ENCODE results near the gene RBFOX2.

Gene RBFOX2

DNA sequence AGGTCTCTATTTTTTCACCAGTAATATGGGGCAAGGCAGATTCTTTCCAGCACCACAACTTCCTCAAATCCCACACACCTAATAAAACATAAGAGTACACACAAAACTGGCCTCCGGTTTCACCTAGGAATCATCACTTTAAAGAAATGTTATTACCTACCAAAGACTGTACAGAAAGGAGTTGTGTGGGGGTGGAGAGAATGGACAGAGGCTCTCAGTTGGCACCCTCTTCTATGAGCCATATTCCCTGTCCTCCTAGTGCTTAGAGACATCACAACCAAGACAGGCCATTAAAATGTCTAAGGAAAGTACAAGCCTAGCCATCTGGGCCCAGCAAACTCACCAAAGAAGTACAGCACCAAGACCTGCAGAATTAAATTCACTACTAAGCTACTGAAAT lies 56.1 kb downstream of the RBFOX2 start:
- peaks cover 5% of the 10 kb centered on the region for H3K79me2 ChIP-seq
- no peak overlapping the region for H3K4me2 ChIP-seq (ENCODE audit: low read length)
- H3K4me1 ChIP-seq, result peaks cover 9% of the 10 kb centered on the region
- no peak overlapping the region for H2AFZ ChIP-seq
- no peaks in the 10 kb centered on the region for H3K9me3 ChIP-seq (ENCODE audit: control insufficient read depth, low read length)
- H3K4me3 ChIP-seq (ENCODE audit: low read depth, low read length), result no peak overlapping the region
- no peaks in the 10 kb centered on the region for H3K27me3 ChIP-seq (ENCODE audit: control insufficient read depth, insufficient read depth, low read length)
- no peaks in the 10 kb centered on the region for H3K36me3 ChIP-seq (ENCODE audit: control insufficient read depth, insufficient read depth, low read length)
- TF ChIP-seq, protein P1, sequence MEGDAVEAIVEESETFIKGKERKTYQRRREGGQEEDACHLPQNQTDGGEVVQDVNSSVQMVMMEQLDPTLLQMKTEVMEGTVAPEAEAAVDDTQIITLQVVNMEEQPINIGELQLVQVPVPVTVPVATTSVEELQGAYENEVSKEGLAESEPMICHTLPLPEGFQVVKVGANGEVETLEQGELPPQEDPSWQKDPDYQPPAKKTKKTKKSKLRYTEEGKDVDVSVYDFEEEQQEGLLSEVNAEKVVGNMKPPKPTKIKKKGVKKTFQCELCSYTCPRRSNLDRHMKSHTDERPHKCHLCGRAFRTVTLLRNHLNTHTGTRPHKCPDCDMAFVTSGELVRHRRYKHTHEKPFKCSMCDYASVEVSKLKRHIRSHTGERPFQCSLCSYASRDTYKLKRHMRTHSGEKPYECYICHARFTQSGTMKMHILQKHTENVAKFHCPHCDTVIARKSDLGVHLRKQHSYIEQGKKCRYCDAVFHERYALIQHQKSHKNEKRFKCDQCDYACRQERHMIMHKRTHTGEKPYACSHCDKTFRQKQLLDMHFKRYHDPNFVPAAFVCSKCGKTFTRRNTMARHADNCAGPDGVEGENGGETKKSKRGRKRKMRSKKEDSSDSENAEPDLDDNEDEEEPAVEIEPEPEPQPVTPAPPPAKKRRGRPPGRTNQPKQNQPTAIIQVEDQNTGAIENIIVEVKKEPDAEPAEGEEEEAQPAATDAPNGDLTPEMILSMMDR (IDR thresholded peaks at IDR 0.05), result no peak
- no peak overlapping the region for H3K9ac ChIP-seq
- no peak overlapping the region for H3K27ac ChIP-seq

DNA sequence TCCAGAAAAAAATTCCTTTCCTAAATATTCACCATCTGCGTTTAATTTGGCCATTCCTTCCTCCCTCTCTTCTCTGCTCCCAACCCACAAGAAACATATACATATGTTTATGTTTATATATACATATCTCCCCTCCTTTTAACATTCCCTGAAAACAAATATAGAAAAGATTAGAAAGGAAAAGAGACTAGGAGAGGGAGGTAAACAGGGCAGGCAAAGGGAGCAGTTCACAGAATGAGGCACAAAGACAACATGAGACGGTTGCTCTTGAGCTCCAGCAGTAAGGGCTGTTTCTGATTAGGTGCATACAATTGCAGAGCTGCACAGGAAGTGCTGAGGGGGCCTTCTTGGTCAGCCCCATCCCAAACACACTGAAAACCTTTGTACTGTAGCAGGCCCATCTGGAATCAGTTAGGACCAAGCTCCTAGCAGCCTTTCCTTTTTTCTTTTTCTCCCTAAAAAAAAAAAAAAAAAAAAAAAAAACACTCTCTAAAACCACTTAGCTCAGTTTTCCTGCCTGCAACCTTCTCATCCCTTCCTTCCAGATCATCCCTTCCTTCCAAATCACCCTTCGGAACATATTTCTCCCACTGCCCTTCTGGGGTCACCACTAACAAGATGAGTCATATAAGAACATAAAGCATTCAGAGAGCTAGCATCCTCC lies 57.0 kb downstream of the RBFOX2 start:
- Histone ChIP-seq H3K79me2 (peaks cover 3% of the 10 kb centered on the region), H3K27ac (no peak overlapping the region), H3K27me3 (ENCODE audit: control insufficient read depth, insufficient read depth, low read length) (no peaks in the 10 kb centered on the region), H3K9ac (no peak overlapping the region), H3K4me3 (ENCODE audit: low read depth, low read length) (no peak overlapping the region), H3K9me3 (ENCODE audit: control insufficient read depth, low read length) (no peaks in the 10 kb centered on the region), H3K4me2 (ENCODE audit: low read length) (no peak overlapping the region), H3K36me3 (ENCODE audit: control insufficient read depth, insufficient read depth, low read length) (no peaks in the 10 kb centered on the region), H3K4me1 (peaks cover 9% of the 10 kb centered on the region), H2AFZ (no peak overlapping the region)
- TF ChIP-seq, protein P1 (IDR thresholded peaks at IDR 0.05), result no peak

DNA sequence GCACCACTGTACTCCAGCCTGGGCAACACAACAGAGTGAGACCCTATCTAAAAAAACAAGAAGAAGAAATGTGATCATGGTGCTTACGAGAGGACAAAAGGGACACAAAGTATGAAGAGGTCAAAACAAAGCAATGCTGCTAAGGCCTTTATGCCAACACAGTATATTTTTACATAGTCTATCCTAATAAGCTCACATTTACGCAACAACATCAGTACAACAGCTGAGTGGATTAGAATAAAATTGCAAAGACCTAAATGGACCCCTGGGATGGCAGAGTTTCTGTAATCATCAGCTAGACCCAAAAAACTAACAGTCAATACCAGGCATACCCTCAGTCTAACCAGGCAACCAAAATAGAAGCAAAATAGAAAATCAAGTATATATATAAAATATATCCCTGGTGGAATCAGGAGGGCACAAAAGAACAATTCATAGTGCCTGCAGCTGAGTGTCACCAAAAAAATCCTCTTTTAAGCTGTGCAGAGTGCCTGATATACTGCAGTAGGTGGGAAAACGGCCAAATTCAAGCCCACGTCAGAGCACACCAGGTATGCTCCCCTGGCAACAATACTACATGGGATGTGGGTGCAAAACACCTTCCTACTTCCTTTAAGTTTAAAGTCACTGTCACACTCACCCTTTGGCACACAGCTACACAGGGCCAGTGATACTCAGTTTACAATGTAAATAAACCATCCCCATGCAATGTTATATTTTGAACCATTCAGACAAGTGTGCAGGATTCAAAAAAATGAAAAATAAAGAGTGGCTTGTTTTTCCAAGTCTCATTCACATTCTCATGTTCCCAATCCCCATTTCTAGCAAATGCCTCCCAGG lies 57.8 kb downstream of the RBFOX2 start:
- H3K4me1 ChIP-seq, result peaks cover 9% of the 10 kb centered on the region
- TF ChIP-seq, protein P1 (IDR thresholded peaks at IDR 0.05), result no peak

DNA sequence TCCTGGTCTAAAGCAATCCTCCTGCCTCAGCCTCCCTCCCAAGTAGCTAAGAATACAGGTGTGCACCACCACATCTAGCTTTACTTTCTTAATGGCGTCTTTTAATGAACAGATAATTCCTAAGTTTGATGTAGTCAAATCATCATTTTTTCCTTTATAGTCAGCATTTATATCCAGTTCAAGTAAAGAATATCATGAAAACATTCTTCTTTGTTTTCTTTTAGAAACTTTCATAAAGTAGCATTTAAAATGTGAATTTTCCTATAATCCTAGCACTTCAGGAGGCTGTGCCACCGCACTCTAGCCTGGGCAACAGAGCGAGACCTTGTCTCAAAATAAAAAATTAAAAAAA lies 61.6 kb downstream of the RBFOX2 start:
- Histone ChIP-seq H3K4me2 (ENCODE audit: low read length) (no peak overlapping the region), H3K79me2 (peaks cover 10% of the 10 kb centered on the region)

More for the DNA sequence above, 57.8 kb downstream of the RBFOX2 start:
- no peak overlapping the region for H2AFZ ChIP-seq
- H3K79me2 ChIP-seq, result peaks cover 3% of the 10 kb centered on the region
- H3K4me3 ChIP-seq (ENCODE audit: low read depth, low read length), result no peak overlapping the region
- H3K9me3 ChIP-seq (ENCODE audit: control insufficient read depth, low read length), result no peaks in the 10 kb centered on the region
- H3K9ac ChIP-seq, result no peak overlapping the region
- H3K27me3 ChIP-seq (ENCODE audit: control insufficient read depth, insufficient read depth, low read length), result no peaks in the 10 kb centered on the region
- no peaks in the 10 kb centered on the region for H3K36me3 ChIP-seq (ENCODE audit: control insufficient read depth, insufficient read depth, low read length)
- no peak overlapping the region for H3K27ac ChIP-seq
- no peak overlapping the region for H3K4me2 ChIP-seq (ENCODE audit: low read length)

More for the DNA sequence above, 61.6 kb downstream of the RBFOX2 start:
- Histone ChIP-seq H2AFZ (no peak overlapping the region), H3K4me1 (no peaks in the 10 kb centered on the region), H3K27me3 (ENCODE audit: control insufficient read depth, insufficient read depth, low read length) (no peaks in the 10 kb centered on the region), H3K27ac (no peak overlapping the region), H3K36me3 (ENCODE audit: control insufficient read depth, insufficient read depth, low read length) (no peaks in the 10 kb centered on the region), H3K9ac (no peak overlapping the region), H3K4me3 (ENCODE audit: low read depth, low read length) (no peak overlapping the region), H3K9me3 (ENCODE audit: control insufficient read depth, low read length) (no peaks in the 10 kb centered on the region)
- TF ChIP-seq, protein P1 (IDR thresholded peaks at IDR 0.05), result no peak
